T-helper 1 cell treated with Interleukin-12 subunit alpha and Interleukin-12 subunit beta and Interleukin-4 antibody, amounts not matched to agents 30 ng/mL and 1 ng/mL, for 36 hours (primary cell): Measurements from ENCODE around the gene MALRD1. TPM values are rescaled to one million over a fixed set of nuclear protein-coding genes. Genes with fewer than 3 reads are reported as not detected.
"Not testable (repeated sequence)": the region's sequence is repeated elsewhere in the genome, so short reads cannot be mapped to it uniquely, and the experiment has no call there.

Experiments
- intact Hi-C: fragments of 100-400 bp; cut with micrococcal nuclease; formaldehyde crosslinking; loops from one replicate; pipeline ENCODE4 v1.15.1; 2024
- total RNA-seq: library from RNA; stranded (reverse); gene quantifications from 2 replicates; pipeline ENCODE4 v1.2.3, GENCODE V29; 2022

The MALRD1 gene
- total RNA-seq, 1 donor from 2014 or later: not detected

GRCh38 chr10:19706904-19707303 is 658.3 kb downstream of the MALRD1 start:
- intact Hi-C loops: no loop called here

GRCh38 chr10:19707376-19707775 is 658.8 kb downstream of the MALRD1 start:
- intact Hi-C loops: no loop called here

- intact Hi-C loops: no loop called here
These were observed 659.4 kb downstream of the MALRD1 start for GRCh38 chr10:19708031-19708430.

GRCh38 chr10:19710600-19710999 is 662.0 kb downstream of the MALRD1 start:
- intact Hi-C loops: no loop called here

- intact Hi-C loops: no loop called here
These were observed 664.6 kb downstream of the MALRD1 start for GRCh38 chr10:19713159-19713558.

- intact Hi-C loops: no loop called here
These were observed 665.4 kb downstream of the MALRD1 start for GRCh38 chr10:19713800-19714525.

GRCh38 chr10:19719284-19719683 is 670.7 kb downstream of the MALRD1 start:
- intact Hi-C loops: no loop called here

GRCh38 chr10:19724287-19724686 is 675.7 kb downstream of the MALRD1 start:
- intact Hi-C loops: no loop called here

- intact Hi-C loops: no loop called here
These were observed 679.8 kb downstream of the MALRD1 start for GRCh38 chr10:19728376-19728775.

GRCh38 chr10:19728964-19729363 is 680.4 kb downstream of the MALRD1 start:
- intact Hi-C loops: no loop called here

GRCh38 chr10:19730167-19730906 is 681.7 kb downstream of the MALRD1 start:
- intact Hi-C loops: no loop called here

- intact Hi-C loops: no loop called here
These were observed 682.3 kb downstream of the MALRD1 start for GRCh38 chr10:19730907-19731217.

- intact Hi-C loops: no loop called here
These were observed 683.0 kb downstream of the MALRD1 start for GRCh38 chr10:19731560-19731959.

GRCh38 chr10:19738440-19738839 is 689.8 kb downstream of the MALRD1 start:
- intact Hi-C loops: no loop called here

GRCh38 chr10:19739232-19739631 is 690.6 kb downstream of the MALRD1 start:
- intact Hi-C loops: not testable (repeated sequence)

GRCh38 chr10:19742144-19742543 is 693.5 kb downstream of the MALRD1 start:
- intact Hi-C loops: not testable (repeated sequence)

- intact Hi-C loops: no loop called here
These were observed 697.1 kb downstream of the MALRD1 start for GRCh38 chr10:19745672-19746071.

- intact Hi-C loops: no loop called here
These were observed 700.7 kb downstream of the MALRD1 start for GRCh38 chr10:19749185-19749729.

GRCh38 chr10:19750972-19751371 is 702.4 kb downstream of the MALRD1 start:
- intact Hi-C loops: no loop called here

- intact Hi-C loops: no loop called here
These were observed 708.3 kb downstream of the MALRD1 start for GRCh38 chr10:19756919-19757318.

GRCh38 chr10:19762026-19762425 is 713.4 kb downstream of the MALRD1 start:
- intact Hi-C loops: no loop called here

- intact Hi-C loops: no loop called here
These were observed 715.5 kb downstream of the MALRD1 start for GRCh38 chr10:19764111-19764510.

- intact Hi-C loops: no loop called here
These were observed 719.3 kb downstream of the MALRD1 start for GRCh38 chr10:19767876-19768275.
